ENCODE data around the gene FANCC. TPM values are rescaled to one million over a fixed set of nuclear protein-coding genes. Genes with fewer than 3 reads are reported as not detected.

The FANCC gene
- total RNA-seq, 1 donor, result 15.9 TPM

GRCh38 chr9:95084254-95084934, 233.1 kb downstream of the FANCC start:
- TF ChIP-seq CTCF (IDR thresholded peaks at IDR 0.05; ENCODE audit: insufficient read depth, low read length), result no peak
- no peak for DNase-seq (ENCODE audit: low read depth)
- H3K4me3 ChIP-seq (ENCODE audit: low read depth, low read length), result no peak overlapping the region

GRCh38 chr9:95083086-95083768, 234.3 kb downstream of the FANCC start:
- H3K4me3 ChIP-seq (ENCODE audit: low read depth, low read length), result no peak overlapping the region
- no peak for TF ChIP-seq CTCF (IDR thresholded peaks at IDR 0.05; ENCODE audit: insufficient read depth, low read length)
- DNase-seq (ENCODE audit: low read depth), result no peak

- DNase-seq (ENCODE audit: low read depth), result no peak
- no peak for TF ChIP-seq CTCF (IDR thresholded peaks at IDR 0.05; ENCODE audit: insufficient read depth, low read length)
- no peak overlapping the region for H3K4me3 ChIP-seq (ENCODE audit: low read depth, low read length)
Observed at GRCh38 chr9:95082401-95083084, 235.0 kb downstream of the FANCC start.

- no peak for DNase-seq (ENCODE audit: low read depth)
- no peak for TF ChIP-seq CTCF (IDR thresholded peaks at IDR 0.05; ENCODE audit: insufficient read depth, low read length)
- no peak overlapping the region for H3K4me3 ChIP-seq (ENCODE audit: low read depth, low read length)
Observed at GRCh38 chr9:95081998-95082397, 235.5 kb downstream of the FANCC start.

GRCh38 chr9:95080961-95081647, 236.4 kb downstream of the FANCC start:
- TF ChIP-seq CTCF (IDR thresholded peaks at IDR 0.05; ENCODE audit: insufficient read depth, low read length), result no peak
- DNase-seq (ENCODE audit: low read depth), result no peak
- H3K4me3 ChIP-seq (ENCODE audit: low read depth, low read length), result no peak overlapping the region

GRCh38 chr9:95079461-95079860, 238.0 kb downstream of the FANCC start:
- no peak for TF ChIP-seq CTCF (IDR thresholded peaks at IDR 0.05; ENCODE audit: insufficient read depth, low read length)

More at GRCh38 chr9:95079461-95079860, 238.0 kb downstream of the FANCC start:
- DNase-seq (ENCODE audit: low read depth), result no peak
- H3K4me3 ChIP-seq (ENCODE audit: low read depth, low read length), result no peak overlapping the region
